Activated naive CD4-positive, alpha-beta T cell (primary cell): ENCODE measurements around the gene NCKAP5L.
"Not testable (repeated sequence)": the region's sequence is repeated elsewhere in the genome, so short reads cannot be mapped to it uniquely, and the experiment has no call there.

Source experiments
- DNase-seq, 4 experiments: peaks; one replicate each; lab custom pipeline; 2025; lab: John Stamatoyannopoulos, UW

Gene NCKAP5L

DNA sequence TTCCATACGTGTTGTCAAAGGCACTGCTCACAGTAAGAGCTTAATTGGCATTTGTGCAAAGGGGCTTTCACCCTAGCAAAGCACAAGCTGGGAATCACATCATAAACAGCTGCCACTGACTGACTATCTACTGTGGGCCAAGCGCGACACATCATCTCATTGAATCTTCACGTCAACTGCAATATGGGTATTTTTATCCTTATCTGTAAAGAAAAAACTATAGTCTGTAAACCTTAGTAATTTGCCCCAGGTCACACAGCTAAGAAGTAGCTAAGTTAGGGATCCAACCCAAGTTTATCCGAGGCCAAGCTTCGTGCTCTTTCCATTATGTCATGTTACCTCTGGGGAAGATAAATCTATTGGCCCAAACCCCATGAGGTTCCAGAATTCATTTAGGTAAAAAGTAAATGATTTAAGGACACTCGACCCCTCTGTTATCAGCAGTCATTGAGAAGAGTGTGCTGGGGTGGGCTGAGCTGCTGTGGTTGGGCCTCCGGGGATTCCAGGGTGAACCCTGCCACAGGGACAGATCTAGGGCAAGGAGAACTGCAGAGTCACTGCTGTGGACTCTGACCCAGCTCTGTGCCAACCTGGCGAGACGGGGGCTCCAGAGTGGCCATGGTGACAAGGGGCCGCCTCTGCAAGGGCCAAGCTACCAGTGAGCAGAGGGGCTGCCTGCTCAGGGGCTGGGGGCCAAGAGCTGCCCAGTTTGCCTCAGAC is 27.6 kb downstream of the NCKAP5L start:
- DNase-seq = no peak

DNA sequence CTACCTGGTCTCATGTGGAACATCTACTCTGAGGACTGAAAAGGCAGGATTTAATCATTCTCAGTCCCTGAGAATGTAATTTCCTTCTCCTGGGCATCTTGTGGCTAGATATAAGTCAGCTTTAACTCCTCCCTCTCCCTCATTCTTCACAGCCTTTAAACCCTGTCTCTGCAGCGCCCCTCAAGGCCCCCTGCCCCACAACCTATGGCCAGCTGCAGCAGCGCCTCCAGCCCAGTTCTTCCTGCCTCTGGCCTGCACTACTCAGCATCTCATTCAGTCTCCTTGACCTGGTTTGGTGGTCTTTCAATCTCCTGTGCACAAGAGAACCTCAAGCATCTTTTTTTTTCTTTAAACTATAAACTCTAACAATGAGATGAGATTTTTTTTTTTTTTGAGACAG is 29.3 kb downstream of the NCKAP5L start:
- DNase-seq = no peak

DNA sequence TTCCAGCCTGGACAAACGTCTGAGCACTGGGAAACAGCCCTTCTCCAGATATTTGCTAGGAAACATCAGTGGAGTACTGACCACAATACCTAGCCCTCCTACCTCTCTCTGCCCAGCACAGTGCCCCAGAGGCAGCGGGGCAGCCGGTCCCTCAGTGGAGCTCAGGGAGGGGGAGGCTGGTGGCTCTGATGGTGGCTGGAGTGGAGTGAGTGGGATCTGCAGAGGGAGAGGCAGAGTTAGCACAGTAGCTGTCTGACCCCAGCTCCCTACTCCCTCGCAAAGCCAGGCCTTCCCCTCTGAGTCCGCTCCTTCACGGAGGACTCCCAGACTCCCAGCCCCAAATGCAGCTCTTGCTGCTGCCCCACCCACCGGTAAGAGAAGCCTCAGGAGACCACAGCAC is 30.0 kb downstream of the NCKAP5L start:
- DNase-seq = no peak

DNA sequence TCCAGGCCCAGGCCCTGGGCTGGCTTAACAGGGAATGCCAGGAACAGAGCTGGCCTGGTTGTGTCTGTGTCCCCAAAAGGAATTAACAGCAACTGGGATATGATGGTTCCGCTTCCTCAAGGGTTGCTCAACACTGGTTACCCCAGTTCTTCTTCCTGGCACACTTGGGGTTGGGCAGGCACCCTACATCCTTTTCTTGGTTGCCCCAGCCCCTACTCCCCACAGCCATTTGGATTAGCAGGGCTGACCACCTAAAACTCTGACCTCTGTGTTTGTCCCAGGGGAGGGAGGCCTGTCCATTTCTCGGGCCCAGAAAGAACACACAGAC is 30.8 kb downstream of the NCKAP5L start:
- DNase-seq = no peak

DNA sequence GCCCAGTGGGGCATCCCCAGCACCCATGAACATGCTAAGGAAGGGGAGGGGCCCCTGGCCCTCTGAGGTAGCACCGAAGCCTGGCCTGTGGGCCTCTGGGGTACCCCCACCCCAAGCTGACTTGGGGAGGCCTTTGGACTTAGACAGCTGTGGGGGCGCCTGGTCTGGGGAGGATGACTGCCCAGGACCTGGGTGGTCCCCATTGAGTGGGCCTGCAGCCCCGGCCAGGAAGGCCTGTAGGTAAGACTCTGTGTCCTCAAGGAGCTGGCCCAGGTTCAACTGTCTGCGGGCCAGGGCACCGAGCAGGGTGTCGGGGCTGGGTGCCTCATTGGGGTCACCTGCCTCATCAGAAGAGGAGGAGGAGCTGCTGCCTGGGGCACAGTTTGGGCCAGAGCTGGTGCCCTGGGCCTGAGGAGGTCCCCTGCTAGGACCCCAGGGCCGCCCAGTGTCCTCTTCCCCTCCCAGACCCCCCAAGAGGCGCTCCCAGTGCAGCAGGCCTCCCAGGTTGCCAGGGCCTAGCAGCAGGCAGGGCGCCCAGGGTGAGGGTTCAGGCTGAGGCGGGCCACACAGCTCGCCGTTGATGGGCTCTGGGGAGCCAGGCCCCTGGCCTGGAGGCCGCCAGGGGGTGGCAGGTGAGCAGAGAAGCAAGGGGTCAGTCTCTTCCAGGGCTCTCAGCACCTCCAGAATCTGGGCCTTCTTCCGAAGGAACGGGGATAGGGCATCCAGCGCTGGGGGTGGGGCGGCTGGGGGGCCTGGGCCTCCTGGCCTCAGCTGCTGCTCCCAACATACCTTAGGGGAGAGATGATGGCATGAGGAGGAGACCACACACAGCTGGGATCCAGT is 31.4 kb downstream of the NCKAP5L start:
- no peak for DNase-seq

DNA sequence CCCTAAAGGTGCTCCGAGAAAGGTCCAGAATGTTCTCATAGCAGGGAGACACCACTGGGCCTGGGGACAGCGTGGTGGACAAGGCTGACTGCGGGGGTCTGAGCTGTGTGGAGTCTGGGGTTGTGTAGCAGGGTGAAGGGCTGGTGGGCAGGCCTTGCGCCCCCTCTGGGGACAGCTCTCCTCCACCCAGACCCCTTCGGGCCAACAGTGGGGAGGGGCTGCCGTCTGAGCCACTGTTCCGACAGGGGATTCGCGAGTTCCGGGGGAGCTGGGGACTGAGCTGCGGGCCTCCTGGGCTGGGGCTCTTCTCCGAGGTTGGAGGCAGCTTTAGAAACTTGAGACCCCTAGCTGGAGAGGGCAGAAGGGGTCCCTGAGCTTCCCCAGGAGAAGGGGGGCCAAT is 32.1 kb downstream of the NCKAP5L start:
- no peak for DNase-seq

DNA sequence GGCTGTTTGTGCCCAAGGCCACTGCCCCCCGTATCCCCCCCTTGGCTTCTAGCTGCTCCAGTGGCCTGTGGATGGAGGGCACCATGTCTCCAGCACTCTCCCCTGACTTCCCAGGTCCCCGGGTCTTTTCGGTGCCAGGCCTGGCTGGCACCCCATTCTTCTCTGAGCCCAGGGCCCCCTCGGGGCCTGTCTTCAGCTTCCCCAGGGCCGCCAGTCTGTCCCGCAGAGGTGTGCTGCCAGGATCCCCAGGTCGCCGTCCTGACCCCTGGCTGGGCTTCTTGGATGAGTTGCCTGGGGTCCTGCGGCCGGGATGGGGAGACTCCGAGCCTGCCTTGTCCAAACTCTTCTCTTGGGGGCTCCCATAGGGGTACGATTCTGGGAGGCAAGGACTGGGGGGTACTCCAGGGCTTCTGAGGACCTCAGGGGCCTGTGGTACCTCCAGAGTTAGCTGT is 32.5 kb downstream of the NCKAP5L start:
- DNase-seq = no peak

DNA sequence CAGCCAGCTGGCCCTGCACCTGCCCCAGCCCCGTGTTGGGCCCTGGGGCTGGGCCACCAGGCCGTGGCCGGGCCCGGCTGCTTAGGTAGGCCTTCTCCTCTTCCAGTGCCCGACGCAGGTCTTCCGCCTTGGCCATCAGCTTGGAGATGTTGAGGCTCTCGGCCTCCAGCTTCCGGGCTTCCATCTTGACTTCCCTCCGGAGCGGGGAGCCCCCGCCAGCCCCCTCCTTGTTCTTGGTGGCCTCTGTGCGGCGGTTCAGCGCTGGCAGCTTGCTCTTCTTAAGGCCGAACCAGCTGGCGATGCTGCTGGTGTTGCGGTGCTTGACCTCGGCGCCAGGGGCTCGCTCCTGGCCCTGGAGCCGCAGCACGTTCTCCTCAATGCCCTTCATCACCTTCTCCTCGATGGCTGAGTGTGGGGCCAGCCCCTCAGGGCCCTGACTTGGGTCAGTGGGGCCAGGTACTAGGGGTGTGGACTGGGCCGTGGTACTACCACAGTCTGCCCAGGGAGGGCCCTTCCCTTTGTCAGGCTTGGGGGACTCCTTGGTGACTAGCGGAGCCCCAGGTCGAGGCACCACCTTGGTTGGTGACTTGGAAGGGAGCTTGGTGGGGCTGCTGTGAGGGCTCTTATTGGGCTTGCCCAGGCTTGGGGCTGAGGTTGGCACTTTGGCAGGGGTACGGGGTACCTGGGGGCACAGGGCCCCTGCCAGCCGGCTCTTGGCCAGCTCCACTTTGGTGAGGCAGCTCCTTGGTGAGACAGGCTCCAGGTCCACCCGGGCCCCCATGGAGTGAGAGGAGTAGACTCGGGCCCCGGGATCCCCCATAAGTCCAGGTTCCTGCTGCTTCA is 33.2 kb downstream of the NCKAP5L start:
- no peak for DNase-seq

DNA sequence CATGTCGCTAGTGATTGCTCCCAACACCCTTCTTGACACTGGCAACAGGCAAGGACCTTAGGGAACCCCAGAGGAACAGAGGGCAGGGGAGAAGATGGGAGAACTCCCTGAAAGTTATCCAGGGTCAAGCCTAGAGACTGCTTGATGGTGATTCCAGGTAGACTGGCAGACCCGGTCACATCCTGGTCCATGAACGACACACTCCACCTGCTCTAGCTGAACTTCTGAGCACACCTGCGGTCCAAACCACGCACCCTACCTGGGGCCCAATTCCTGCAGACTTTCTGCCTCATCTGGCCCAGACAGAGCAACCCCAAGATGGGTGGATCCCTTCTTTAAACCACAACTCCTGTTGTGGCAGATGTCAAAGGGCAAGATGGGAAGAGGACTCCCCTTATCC is 34.2 kb downstream of the NCKAP5L start:
- DNase-seq = no peak

DNA sequence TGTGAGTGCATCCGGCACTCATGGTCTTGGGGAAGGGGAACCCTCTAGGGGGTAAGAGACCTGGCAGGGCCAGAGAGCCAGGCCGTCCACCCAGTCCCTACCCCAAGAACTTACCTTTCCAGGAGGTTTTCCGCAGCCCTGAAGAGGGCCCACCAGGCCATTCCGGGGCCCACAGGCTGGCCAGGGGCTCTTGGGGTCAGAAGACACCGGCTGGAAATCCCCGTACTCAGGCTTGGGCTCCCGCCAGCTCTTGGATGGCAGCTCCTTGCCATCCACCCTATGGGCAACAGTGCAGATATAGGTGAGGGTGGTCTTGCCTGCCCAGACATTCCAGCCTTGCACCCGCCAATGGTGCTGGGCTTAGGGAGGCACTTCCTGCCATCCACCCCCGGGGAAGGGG is 34.6 kb downstream of the NCKAP5L start:
- DNase-seq = no peak

DNA sequence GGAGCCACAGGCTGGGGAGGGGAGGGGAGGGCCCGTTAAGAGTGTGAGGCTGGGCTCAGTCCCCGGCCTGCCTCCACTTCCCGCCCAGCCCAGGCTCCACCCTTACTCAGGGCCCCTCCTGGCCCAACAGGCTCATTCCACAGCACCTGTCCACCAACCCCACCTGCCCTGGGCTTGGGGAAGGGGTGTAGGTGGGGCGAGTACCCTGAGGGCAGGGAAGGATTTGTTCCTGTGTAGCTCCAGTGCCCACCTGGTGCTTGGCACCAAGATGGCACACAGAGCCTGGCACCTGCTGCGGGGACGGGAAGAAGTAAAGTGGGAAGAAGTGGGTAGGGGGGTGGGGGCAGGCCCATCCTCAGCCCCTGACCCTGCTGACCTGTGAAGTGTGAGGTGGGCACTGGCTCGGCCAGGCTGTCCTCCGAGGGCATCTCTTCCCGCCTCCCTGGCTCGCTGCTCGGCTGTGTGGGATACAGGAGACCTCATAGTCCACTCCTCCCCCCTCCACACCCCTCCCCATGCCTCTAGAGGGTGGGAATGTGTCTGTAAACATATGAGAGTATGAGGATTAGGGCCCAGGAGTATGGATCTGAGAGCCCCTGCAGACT is 35.1 kb downstream of the NCKAP5L start:
- DNase-seq = no peak

DNA sequence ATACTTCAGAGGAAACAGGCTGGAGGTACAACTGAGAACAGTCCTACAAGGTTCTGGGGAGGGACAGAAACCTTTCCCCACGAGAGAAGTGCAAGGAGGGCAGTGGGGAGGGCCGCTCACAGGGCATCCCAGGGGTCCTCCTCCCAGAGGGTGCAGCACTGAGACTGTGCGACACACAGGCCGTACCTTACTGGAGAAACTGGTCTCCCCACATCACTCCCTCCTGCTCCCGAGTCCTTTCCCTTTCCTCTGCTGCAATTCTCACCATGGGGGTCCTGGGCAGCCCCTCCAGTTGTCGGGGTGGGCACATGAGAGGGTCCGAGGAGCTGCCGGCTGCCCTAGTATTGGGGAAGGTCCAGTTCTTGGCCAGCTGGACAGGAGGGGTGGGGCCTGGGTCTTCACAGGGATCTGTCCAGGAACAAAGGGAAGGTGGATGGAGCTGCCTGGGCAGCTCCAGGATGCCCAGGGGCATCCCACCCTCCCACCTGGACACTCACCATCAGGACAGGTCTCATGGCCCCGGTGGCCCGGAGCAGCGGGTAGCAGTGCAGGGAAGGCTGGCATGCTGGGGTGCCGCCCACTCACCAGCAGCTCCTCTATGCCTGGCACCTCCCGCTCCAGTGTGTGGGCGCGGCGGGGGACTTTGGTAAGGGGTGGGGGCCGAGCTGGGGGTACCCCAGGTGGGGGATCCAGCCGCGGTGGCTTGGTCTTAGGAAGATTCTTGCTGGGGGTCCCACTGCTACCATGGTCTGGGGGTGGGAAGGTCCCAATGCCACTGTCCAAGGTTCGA is 35.8 kb downstream of the NCKAP5L start:
- no peak for DNase-seq

DNA sequence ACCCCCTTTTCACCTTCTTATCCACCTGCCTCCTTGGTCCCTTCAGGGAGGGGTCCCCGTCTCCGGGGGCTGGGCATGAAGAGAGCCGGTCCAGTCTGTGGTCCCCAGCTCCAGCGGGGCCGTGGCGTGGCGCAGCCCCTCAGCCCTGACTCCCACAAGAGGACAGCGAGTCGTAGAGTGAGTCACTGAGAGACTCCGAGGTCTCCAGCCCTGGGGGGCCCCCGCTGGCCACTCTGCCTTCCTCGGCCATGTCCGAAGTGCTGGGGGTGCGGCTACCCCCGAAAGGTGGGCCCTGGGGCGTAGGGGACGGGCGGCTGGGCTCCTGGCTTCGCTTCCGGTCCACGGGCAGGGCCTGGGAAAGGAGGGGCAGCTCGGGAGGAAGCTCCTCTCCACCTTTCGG is 36.5 kb downstream of the NCKAP5L start:
- DNase-seq = no peak

DNA sequence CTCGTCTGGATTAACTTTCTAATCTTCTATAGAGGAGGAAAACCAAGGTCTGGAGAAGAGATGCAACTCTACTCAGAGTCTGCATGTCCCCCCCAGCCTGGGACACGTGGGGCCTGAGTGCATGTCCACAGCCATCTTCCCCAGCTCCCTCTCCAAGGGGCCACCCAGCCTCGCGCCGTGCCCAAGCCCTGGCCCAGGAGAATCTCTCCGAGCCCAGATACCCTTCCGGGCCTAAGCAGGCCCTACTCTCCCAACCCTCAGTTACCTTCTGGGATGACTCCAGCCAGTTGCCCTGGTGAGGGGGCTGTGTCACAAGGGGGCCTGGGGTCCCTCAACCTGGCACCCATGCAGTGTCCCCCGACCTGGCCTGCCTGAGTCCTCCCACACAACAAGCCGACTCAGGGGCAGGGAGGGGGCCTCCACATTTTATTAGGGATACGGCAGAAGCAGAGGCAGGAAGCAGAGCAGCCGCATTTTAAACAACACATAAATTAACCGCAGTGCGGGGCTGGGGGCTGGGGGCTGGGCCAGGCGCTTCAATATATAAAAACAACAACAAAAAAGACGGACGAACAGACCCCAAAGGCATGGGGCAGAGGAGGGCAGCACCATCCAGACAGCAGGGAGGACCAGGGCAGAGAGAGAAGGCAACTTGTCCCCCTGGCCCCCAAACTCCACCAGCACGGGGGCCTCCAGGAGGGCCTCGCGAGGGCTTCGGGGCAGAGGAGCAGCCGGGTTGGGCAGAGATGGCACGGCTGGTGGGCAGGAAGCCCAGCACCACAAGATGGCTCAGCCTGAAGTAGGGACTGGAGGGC is 37.3 kb downstream of the NCKAP5L start:
- no peak for DNase-seq

DNA sequence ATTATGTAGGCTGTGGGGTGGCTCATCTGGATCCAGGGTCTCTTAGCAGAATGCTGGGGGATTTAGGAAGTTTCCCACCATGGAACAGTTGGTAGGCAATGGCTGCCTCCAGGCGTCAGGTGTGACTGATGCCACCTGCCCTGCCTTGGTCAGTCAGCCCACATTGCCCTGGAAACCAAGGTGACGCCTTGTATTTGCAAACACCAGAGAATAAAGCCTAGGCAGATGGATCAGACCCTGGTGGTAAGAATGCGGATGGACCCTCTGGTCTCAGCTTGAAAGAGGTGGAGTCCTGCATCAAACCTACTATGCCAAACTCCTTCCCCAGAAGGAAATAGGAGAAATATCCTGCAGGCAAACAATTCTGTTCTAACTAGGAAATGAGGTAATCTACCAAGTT is 38.2 kb downstream of the NCKAP5L start:
- no peak for DNase-seq

DNA sequence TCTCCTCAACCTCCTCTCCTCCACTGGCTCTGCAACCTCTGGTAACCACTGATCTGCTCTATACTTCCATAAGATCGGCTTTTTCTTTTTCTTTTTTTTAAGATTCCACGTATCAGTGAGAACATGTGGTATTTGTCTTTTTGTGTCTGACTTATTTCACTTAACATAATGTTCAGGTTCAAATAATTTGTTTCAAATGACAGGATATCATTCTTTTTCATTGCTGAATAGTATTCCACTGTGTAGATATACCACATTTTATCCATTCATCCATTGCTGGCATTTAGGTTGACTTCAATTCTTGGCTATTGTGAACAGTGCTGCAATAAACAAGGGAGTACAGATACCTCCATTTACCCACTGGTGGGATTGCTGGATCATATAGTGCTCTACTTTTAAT is 40.5 kb downstream of the NCKAP5L start:
- DNase-seq = no peak

DNA sequence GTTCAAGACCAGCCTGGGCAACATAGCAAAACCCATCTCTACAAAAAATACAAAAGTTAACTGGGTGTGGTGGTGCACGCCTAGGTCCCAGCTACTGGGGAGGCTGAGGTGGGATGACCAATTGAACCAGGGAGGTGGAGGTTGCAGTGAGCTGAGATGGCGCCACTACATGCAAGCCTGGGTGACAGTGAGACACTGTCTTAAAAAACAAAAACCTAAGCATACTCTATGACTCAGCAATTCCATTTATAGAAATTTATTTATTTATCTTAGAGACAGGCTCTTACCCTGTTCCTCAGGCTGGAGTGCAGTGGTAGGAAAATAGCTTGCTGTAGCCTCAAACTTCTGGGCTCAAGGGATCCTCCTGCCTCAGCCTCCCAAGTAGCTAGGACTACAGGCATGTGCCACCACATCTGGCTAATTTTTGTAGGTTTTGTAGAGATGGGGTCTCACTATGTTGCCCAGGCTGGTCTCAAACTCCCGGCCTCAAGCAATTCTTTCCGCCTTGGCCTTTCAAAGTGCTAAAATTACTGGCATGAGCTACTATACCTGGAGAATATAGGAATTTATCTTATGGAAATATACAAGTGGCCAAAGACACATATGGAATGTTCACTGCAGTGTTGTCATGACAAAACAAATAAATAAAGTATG is 43.3 kb downstream of the NCKAP5L start:
- no peak for DNase-seq

DNA sequence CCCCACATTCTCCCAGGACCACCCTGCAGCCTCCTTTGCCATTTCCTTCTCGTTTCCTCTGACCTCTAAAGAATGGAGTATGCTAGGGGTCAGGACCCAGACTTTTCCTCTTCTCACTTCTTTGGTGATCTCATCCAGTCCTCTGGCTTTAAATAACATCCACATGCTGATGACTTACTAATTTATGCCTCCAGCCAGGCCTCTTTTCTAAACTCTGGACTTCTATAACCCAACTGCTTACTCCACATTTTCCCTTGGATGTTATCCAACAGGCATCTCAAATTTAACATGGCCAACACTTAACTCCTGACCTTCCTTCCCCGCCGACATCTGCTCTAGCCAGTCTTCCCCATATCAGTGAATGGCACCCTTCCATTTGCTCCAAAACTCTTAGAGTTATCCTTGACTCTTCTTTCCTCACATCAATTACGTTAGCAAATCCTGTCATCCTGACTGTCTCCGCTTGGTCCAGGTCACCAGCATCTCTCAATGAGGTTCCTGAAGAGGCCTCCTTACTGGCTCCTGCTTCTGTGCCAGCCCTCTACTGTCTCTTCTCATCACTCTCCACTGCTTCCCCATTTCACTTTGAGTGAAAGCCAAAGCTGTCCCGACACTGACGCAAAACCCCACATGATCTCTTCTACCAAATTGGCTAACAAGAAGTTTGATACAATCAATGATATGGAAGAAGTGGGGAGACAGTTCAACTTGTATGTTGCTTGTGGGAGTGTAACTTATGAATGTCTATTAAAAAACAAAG is 44.1 kb downstream of the NCKAP5L start:
- no peak for DNase-seq

DNA sequence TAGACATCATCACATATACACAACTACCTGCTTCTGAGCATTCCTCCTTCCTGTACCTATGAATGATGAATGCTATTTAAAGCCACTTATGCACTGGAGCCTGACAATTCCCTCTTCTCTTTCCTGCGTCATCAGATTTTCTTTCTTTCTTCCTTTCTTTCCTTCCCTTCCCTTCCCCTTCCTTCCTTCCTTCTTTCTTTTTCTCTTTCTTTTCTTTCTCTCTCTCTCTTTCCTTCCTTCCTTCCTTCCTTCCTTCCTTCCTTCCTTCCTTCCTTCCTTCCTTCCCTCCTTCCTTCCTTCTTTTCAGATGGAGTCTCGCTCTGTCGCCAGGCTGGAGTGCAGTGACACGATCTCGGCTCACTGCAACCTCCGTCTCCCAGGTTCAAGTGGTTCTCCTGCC is 47.3 kb downstream of the NCKAP5L start:
- not testable (repeated sequence) for DNase-seq
